Esophagus muscularis mucosa (tissue), 4 donors: ENCODE measurements around the gene USP13.

Experiments
- EP300 ChIP-seq: sonication (generic); formaldehyde crosslinking; IDR thresholded peaks from one replicate; pipeline ENCODE4 v1.6.1; 2017; ENCODE audit warnings: antibody characterized with exemption
- POLR2AphosphoS5 ChIP-seq, 2 donors: sonication (generic); formaldehyde crosslinking; IDR thresholded peaks; one replicate each; pipeline ENCODE4 v1.6.1; 2017; ENCODE audit warnings: antibody characterized with exemption in 2 of 2
- TF ChIP-seq, protein P1 (sequence below), 3 experiments: fragments of 200-600 bp in 2 of 3; fragments of 450-650 bp in 1 of 3; sonication (generic) in 2 of 3; IDR thresholded peaks; one replicate each; pipeline ENCODE4 v1.5.1; 2017 to 2019; ENCODE audit warnings: antibody characterized with exemption in 3 of 3, mild to moderate bottlenecking in 2 of 3, moderate library complexity in 1 of 3

DNA sequence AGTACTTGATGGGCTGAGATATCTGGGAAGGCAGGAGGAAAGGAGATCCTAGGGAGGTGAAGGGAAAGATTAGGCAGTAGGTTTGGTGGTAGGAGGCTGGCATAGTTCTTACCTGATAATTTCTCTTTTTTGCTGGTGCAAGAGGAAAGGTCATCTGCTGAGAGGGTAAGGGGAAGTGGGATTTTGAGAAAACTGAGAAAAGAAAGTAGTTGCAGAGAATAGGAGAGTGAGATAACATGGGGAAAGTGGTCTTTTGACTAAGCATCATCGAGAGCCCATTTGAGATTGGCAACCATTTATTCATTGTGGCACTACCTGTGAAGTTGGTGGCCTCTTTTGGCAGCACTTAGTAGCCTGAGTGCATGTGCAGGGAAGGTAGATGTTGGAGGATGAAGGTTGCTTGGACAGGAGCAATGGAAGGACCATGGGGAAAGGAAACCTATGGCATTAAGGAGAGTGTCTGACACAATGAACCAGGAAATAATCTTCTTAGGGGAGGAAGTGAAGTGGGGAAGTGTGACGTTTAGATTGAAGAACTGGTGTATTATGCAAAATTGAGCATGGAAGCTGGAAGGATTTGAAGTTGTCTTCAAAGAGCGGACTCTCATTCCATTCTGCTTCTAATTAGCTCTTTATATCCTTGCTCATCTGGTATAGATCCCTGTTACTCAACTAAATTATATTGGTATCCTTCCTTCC, 21.9 kb upstream of the USP13 start:
- TF ChIP-seq, protein P1, sequence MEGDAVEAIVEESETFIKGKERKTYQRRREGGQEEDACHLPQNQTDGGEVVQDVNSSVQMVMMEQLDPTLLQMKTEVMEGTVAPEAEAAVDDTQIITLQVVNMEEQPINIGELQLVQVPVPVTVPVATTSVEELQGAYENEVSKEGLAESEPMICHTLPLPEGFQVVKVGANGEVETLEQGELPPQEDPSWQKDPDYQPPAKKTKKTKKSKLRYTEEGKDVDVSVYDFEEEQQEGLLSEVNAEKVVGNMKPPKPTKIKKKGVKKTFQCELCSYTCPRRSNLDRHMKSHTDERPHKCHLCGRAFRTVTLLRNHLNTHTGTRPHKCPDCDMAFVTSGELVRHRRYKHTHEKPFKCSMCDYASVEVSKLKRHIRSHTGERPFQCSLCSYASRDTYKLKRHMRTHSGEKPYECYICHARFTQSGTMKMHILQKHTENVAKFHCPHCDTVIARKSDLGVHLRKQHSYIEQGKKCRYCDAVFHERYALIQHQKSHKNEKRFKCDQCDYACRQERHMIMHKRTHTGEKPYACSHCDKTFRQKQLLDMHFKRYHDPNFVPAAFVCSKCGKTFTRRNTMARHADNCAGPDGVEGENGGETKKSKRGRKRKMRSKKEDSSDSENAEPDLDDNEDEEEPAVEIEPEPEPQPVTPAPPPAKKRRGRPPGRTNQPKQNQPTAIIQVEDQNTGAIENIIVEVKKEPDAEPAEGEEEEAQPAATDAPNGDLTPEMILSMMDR (IDR thresholded peaks at IDR 0.05) = no peak
- TF ChIP-seq EP300 (no peak), POLR2AphosphoS5 (IDR thresholded peaks at IDR 0.05) (no peak)
